ENCODE results near the gene ZNF326. TPM values are rescaled to one million over a fixed set of nuclear protein-coding genes. Genes with fewer than 3 reads are reported as not detected.

ZNF326 gene
- polyA plus RNA-seq, 1 donor (not counting 4 experiments of a cell fraction or from before 2014, with no cell fraction given): 22.7 TPM

- H3K9me3 ChIP-seq (ENCODE audit: control insufficient read depth, low read depth, low read length): no peaks in the 10 kb centered on the region
- no peaks in the 10 kb centered on the region for H3K79me2 ChIP-seq (ENCODE audit: control insufficient read depth, insufficient read depth, low read length)
- dilution Hi-C loops (cut with MboI; ENCODE audit: extremely low pct_ligation_motif_present, low sequenced_read_pairs): no loop called here
- H3K4me2 ChIP-seq (ENCODE audit: control insufficient read depth, extremely low read depth, insufficient read depth, low read depth, low read length): no peak overlapping the region
- H3K9me1 ChIP-seq (ENCODE audit: control insufficient read depth, extremely low read depth, insufficient read depth, low read length): no peaks in the 10 kb centered on the region
- H2AFZ ChIP-seq (ENCODE audit: control insufficient read depth, low read length): no peak overlapping the region
- TF ChIP-seq EZH2 (IDR thresholded peaks at IDR 0.05; ENCODE audit: low read length) (no peak), CTCF (optimal IDR thresholded peaks at IDR 0.05 in 1 of 3, IDR thresholded peaks at IDR 0.05 in 1 of 3, conservative IDR thresholded peaks at IDR 0.05 in 1 of 3; ENCODE audit: extremely low read depth in 1 of 3, insufficient read depth in 2 of 3, low read length in 3 of 3) (no peak)
- no peak for FAIRE-seq
- H3K4me1 ChIP-seq (ENCODE audit: control insufficient read depth, extremely low read depth, insufficient read depth, low read length): peaks cover 10% of the 10 kb centered on the region
- no peak overlapping the region for H3K27ac ChIP-seq (ENCODE audit: control insufficient read depth, insufficient read depth, low read length)
- no peaks in the 10 kb centered on the region for H3K36me3 ChIP-seq (ENCODE audit: control insufficient read depth in 2 of 2, extremely low read depth in 1 of 2, insufficient read depth in 2 of 2, low read length in 2 of 2)
- H3K4me3 ChIP-seq (ENCODE audit: control insufficient read depth in 2 of 3, extremely low read depth in 1 of 3, insufficient read depth in 2 of 3, low read depth in 1 of 3, low read length in 3 of 3): no peak overlapping the region
- no peaks in the 10 kb centered on the region for H3K27me3 ChIP-seq (ENCODE audit: control insufficient read depth, extremely low read depth, insufficient read depth, low read length)
- H4K20me1 ChIP-seq (ENCODE audit: control insufficient read depth, extremely low read depth, insufficient read depth, low read length): no peaks in the 10 kb centered on the region
- no peak for DNase-seq (ENCODE audit: low read depth, low spot score)
- H3K9ac ChIP-seq (ENCODE audit: control insufficient read depth, extremely low read depth, insufficient read depth, low read length): no peak overlapping the region
Observed at GRCh38 chr1:89986020-89986419, 8.9 kb upstream of the ZNF326 start.

- H3K27ac ChIP-seq (ENCODE audit: control insufficient read depth, insufficient read depth, low read length): no peak overlapping the region
- H3K4me3 ChIP-seq (ENCODE audit: control insufficient read depth in 2 of 3, extremely low read depth in 1 of 3, insufficient read depth in 2 of 3, low read depth in 1 of 3, low read length in 3 of 3): no peak overlapping the region
- TF ChIP-seq EZH2 (IDR thresholded peaks at IDR 0.05; ENCODE audit: low read length) (no peak), CTCF (optimal IDR thresholded peaks at IDR 0.05 in 1 of 3, IDR thresholded peaks at IDR 0.05 in 1 of 3, conservative IDR thresholded peaks at IDR 0.05 in 1 of 3; ENCODE audit: extremely low read depth in 1 of 3, insufficient read depth in 2 of 3, low read length in 3 of 3) (peak; percentile 63 to 87 (median 67))
- no peaks in the 10 kb centered on the region for H3K27me3 ChIP-seq (ENCODE audit: control insufficient read depth, extremely low read depth, insufficient read depth, low read length)
- H3K4me2 ChIP-seq (ENCODE audit: control insufficient read depth, extremely low read depth, insufficient read depth, low read depth, low read length): no peak overlapping the region
- DNase-seq (ENCODE audit: low read depth, low spot score) (no peak), FAIRE-seq (peak; percentile 98)
- H3K36me3 ChIP-seq (ENCODE audit: control insufficient read depth in 2 of 2, extremely low read depth in 1 of 2, insufficient read depth in 2 of 2, low read length in 2 of 2): no peaks in the 10 kb centered on the region
- peak overlapping the region; percentile 26 for H2AFZ ChIP-seq (ENCODE audit: control insufficient read depth, low read length)
- no peaks in the 10 kb centered on the region for H4K20me1 ChIP-seq (ENCODE audit: control insufficient read depth, extremely low read depth, insufficient read depth, low read length)
- H3K9ac ChIP-seq (ENCODE audit: control insufficient read depth, extremely low read depth, insufficient read depth, low read length): no peak overlapping the region
- dilution Hi-C loops (cut with MboI; ENCODE audit: extremely low pct_ligation_motif_present, low sequenced_read_pairs): no loop called here
- H3K79me2 ChIP-seq (ENCODE audit: control insufficient read depth, insufficient read depth, low read length): no peaks in the 10 kb centered on the region
- no peaks in the 10 kb centered on the region for H3K9me1 ChIP-seq (ENCODE audit: control insufficient read depth, extremely low read depth, insufficient read depth, low read length)
- H3K4me1 ChIP-seq (ENCODE audit: control insufficient read depth, extremely low read depth, insufficient read depth, low read length): peaks cover 22% of the 10 kb centered on the region
- no peaks in the 10 kb centered on the region for H3K9me3 ChIP-seq (ENCODE audit: control insufficient read depth, low read depth, low read length)
Observed at GRCh38 chr1:89987159-89987819, 7.6 kb upstream of the ZNF326 start.

Measured in keratinocyte (primary cell).